Mesendoderm (in vitro differentiated cells): Measurements from ENCODE around the gene AKT3.
"Not testable (repeated sequence)": the region's sequence is repeated elsewhere in the genome, so short reads cannot be mapped to it uniquely, and the experiment has no call there.

Source experiments
- DNase-seq: peaks from one replicate; pipeline ENCODE4 v3.0.0; 2013
- H2AK5ac ChIP-seq: 2 replicates; pipeline ENCODE4 v1.6.1; 2013; ENCODE audit warnings: low read length, inconsistent platforms
- H2BK120ac ChIP-seq: 2 replicates; pipeline ENCODE4 v1.6.1; 2013; ENCODE audit warnings: low read depth, mild to moderate bottlenecking, low read length, moderate library complexity, mixed read lengths
- H2BK15ac ChIP-seq: replicated peaks from 2 replicates; pipeline ENCODE4 v1.6.1; 2013; ENCODE audit warnings: low read depth, mild to moderate bottlenecking, moderate library complexity
- H2BK5ac ChIP-seq: 2 replicates; pipeline ENCODE4 v1.6.1; 2013; ENCODE audit warnings: low read length, inconsistent platforms
- H3K18ac ChIP-seq: 2 replicates; pipeline ENCODE4 v1.6.1; 2013; ENCODE audit warnings: mild to moderate bottlenecking, low read length, mixed read lengths
- H3K23ac ChIP-seq: one replicate; pipeline ENCODE4 v1.6.1; 2013; ENCODE audit warnings: low read length
- H3K27ac ChIP-seq: 2 replicates; pipeline ENCODE4 v1.5.1; 2013; ENCODE audit warnings: low read depth, mild to moderate bottlenecking, inconsistent platforms, low read length, moderate library complexity
- H3K27me3 ChIP-seq: 2 replicates; pipeline ENCODE4 v1.6.1; 2013; ENCODE audit warnings: low read length, control low read depth, mild to moderate bottlenecking, inconsistent platforms; ENCODE audit not compliant: insufficient read depth, poor library complexity
- H3K36me3 ChIP-seq: 2 replicates; pipeline ENCODE4 v1.6.1; 2013; ENCODE audit warnings: low read length, inconsistent platforms; ENCODE audit not compliant: control insufficient read depth, insufficient read depth
- H3K4ac ChIP-seq: one replicate; pipeline ENCODE4 v1.6.1; 2013; ENCODE audit warnings: low read depth, mild to moderate bottlenecking, low read length, moderate library complexity
- H3K4me1 ChIP-seq: 2 replicates; pipeline ENCODE4 v1.6.1; 2013; ENCODE audit warnings: low read depth, low read length, inconsistent platforms; ENCODE audit not compliant: control insufficient read depth
- H3K4me2 ChIP-seq: 2 replicates; pipeline ENCODE4 v1.6.1; 2013; ENCODE audit warnings: low read length
- H3K4me3 ChIP-seq: 2 replicates; pipeline ENCODE4 v1.5.1; 2013; ENCODE audit warnings: mild to moderate bottlenecking, low read length
- H3K56ac ChIP-seq: one replicate; pipeline ENCODE4 v1.6.1; 2013; ENCODE audit warnings: low read length
- H3K79me1 ChIP-seq: 2 replicates; pipeline ENCODE4 v1.6.1; 2013; ENCODE audit warnings: low read length, inconsistent platforms
- H3K79me2 ChIP-seq: 2 replicates; pipeline ENCODE4 v1.6.1; 2013; ENCODE audit warnings: mild to moderate bottlenecking, low read length; ENCODE audit not compliant: control insufficient read depth, insufficient read depth
- H3K9ac ChIP-seq: 2 replicates; pipeline ENCODE4 v1.6.1; 2013; ENCODE audit warnings: low read length, inconsistent platforms
- H4K5ac ChIP-seq: one replicate; pipeline ENCODE4 v1.6.1; 2013; ENCODE audit warnings: low read length
- H4K8ac ChIP-seq: one replicate; pipeline ENCODE4 v1.6.1; 2013; ENCODE audit warnings: low read depth, mild to moderate bottlenecking, control low read depth, low read length, moderate library complexity
- WGBS: extraction: QIAGEN DNeasy Blood & Tissue Kit; methylation state at CpG from one replicate; pipeline ENCODE4 v1.1.7; 2013; ENCODE audit warnings: low lambda C conversion rate, missing lambda C conversion rate; ENCODE audit not compliant: insufficient coverage; ENCODE audit errors: extremely low coverage; 5-methylcytosine and 5-hydroxymethylcytosine counted together

Gene AKT3

GRCh38 chr1:243658594-243659105 lies 191.4 kb downstream of the AKT3 start:
- Histone ChIP-seq H3K18ac (no peak overlapping the region), H3K27me3 (no peaks in the 10 kb centered on the region), H3K56ac (no peak overlapping the region), H2AK5ac (no peak overlapping the region), H3K79me1 (no peaks in the 10 kb centered on the region), H2BK120ac (no peak overlapping the region), H3K4ac (no peak overlapping the region), H2BK5ac (no peak overlapping the region), H3K4me2 (no peak overlapping the region), H3K9ac (no peak overlapping the region), H4K5ac (no peak overlapping the region), H3K23ac (no peak overlapping the region), H4K8ac (no peak overlapping the region), H3K79me2 (no peaks in the 10 kb centered on the region), H3K4me1 (no peaks in the 10 kb centered on the region), H3K36me3 (no peaks in the 10 kb centered on the region), H2BK15ac (no peak overlapping the region), H3K4me3 (no peak overlapping the region), H3K27ac (no peak overlapping the region)
- WGBS: no CpG with 5 or more reads among the region's 4 CpGs
- DNase-seq: no peak

- Histone ChIP-seq H3K18ac (no peak overlapping the region), H3K4ac (no peak overlapping the region)
- DNase-seq: no peak
These were observed 192.2 kb downstream of the AKT3 start for GRCh38 chr1:243657793-243658192.

GRCh38 chr1:243649530-243649929 lies 200.5 kb downstream of the AKT3 start:
- not testable (repeated sequence) for H2AK5ac ChIP-seq, H3K9ac ChIP-seq, H3K4me3 ChIP-seq, DNase-seq, H3K23ac ChIP-seq, H2BK120ac ChIP-seq, H2BK5ac ChIP-seq, H3K4me1 ChIP-seq, H4K5ac ChIP-seq, H3K56ac ChIP-seq, H3K18ac ChIP-seq, H3K79me2 ChIP-seq, H3K27me3 ChIP-seq, H3K4me2 ChIP-seq, H2BK15ac ChIP-seq, H3K4ac ChIP-seq, H3K36me3 ChIP-seq, H4K8ac ChIP-seq, H3K27ac ChIP-seq, H3K79me1 ChIP-seq
- WGBS: no CpG with 5 or more reads among the region's 3 CpGs

More at GRCh38 chr1:243657793-243658192, 192.2 kb downstream of the AKT3 start:
- Histone ChIP-seq H2BK15ac (no peak overlapping the region), H3K4me2 (no peak overlapping the region), H3K4me3 (no peak overlapping the region), H3K4me1 (no peaks in the 10 kb centered on the region), H2AK5ac (no peak overlapping the region), H3K27ac (no peak overlapping the region), H2BK120ac (no peak overlapping the region), H3K23ac (no peak overlapping the region), H3K79me2 (no peaks in the 10 kb centered on the region), H4K5ac (no peak overlapping the region), H3K79me1 (no peaks in the 10 kb centered on the region), H3K56ac (no peak overlapping the region), H2BK5ac (no peak overlapping the region), H4K8ac (no peak overlapping the region), H3K36me3 (no peaks in the 10 kb centered on the region), H3K9ac (no peak overlapping the region), H3K27me3 (no peaks in the 10 kb centered on the region)
- WGBS: no CpG with 5 or more reads among the region's 1 CpG

- Histone ChIP-seq H3K79me1 (no peaks in the 10 kb centered on the region), H3K18ac (no peak overlapping the region), H2AK5ac (no peak overlapping the region), H3K36me3 (no peaks in the 10 kb centered on the region), H3K4me3 (no peak overlapping the region), H2BK15ac (no peak overlapping the region), H4K5ac (no peak overlapping the region), H3K9ac (no peak overlapping the region), H2BK120ac (no peak overlapping the region), H3K4ac (no peak overlapping the region), H3K79me2 (no peaks in the 10 kb centered on the region), H3K27ac (no peak overlapping the region), H3K4me1 (no peaks in the 10 kb centered on the region), H3K27me3 (no peaks in the 10 kb centered on the region), H3K56ac (no peak overlapping the region), H4K8ac (no peak overlapping the region), H3K4me2 (no peak overlapping the region), H3K23ac (no peak overlapping the region), H2BK5ac (no peak overlapping the region)
- no CpG with 5 or more reads among the region's 2 CpGs for WGBS
- DNase-seq: no peak
These were observed 203.2 kb downstream of the AKT3 start for GRCh38 chr1:243646841-243647240.

- H2BK5ac ChIP-seq: no peak overlapping the region
- no peaks in the 10 kb centered on the region for H3K4me1 ChIP-seq
- no peak overlapping the region for H2AK5ac ChIP-seq
- H4K8ac ChIP-seq: no peak overlapping the region
- H3K4me3 ChIP-seq: no peak overlapping the region
- no peaks in the 10 kb centered on the region for H3K79me1 ChIP-seq
- H3K27ac ChIP-seq: no peak overlapping the region
- no peak overlapping the region for H2BK15ac ChIP-seq
- H3K27me3 ChIP-seq: no peaks in the 10 kb centered on the region
- no peak overlapping the region for H3K23ac ChIP-seq
- no peak overlapping the region for H3K4ac ChIP-seq
- WGBS: no CpG with 5 or more reads among the region's 6 CpGs
- H3K56ac ChIP-seq: no peak overlapping the region
- H3K18ac ChIP-seq: no peak overlapping the region
- H2BK120ac ChIP-seq: no peak overlapping the region
- H4K5ac ChIP-seq: no peak overlapping the region
- DNase-seq: no peak
- H3K9ac ChIP-seq: no peak overlapping the region
- no peak overlapping the region for H3K4me2 ChIP-seq
- H3K36me3 ChIP-seq: no peaks in the 10 kb centered on the region
- H3K79me2 ChIP-seq: no peaks in the 10 kb centered on the region
These were observed 204.8 kb downstream of the AKT3 start for GRCh38 chr1:243645281-243645680.

GRCh38 chr1:243642936-243643335 lies 207.1 kb downstream of the AKT3 start:
- Histone ChIP-seq H3K79me2 (no peaks in the 10 kb centered on the region), H3K36me3 (no peaks in the 10 kb centered on the region), H3K79me1 (no peaks in the 10 kb centered on the region), H3K18ac (no peak overlapping the region), H3K9ac (no peak overlapping the region), H2AK5ac (no peak overlapping the region), H2BK5ac (no peak overlapping the region), H3K23ac (no peak overlapping the region), H3K27me3 (no peaks in the 10 kb centered on the region), H3K4ac (no peak overlapping the region), H3K27ac (no peak overlapping the region), H2BK15ac (no peak overlapping the region), H3K4me2 (no peak overlapping the region), H4K5ac (no peak overlapping the region), H4K8ac (no peak overlapping the region), H2BK120ac (no peak overlapping the region), H3K56ac (no peak overlapping the region), H3K4me1 (no peaks in the 10 kb centered on the region), H3K4me3 (no peak overlapping the region)
- DNase-seq: peak; percentile 74
- no CpG with 5 or more reads among the region's 5 CpGs for whole genome bisulfite sequencing
